GM19099 (cell line): ENCODE data around the gene SORCS1.

Experiments
- POLR2A ChIP-seq: IDR thresholded peaks from 3 replicates; pipeline ENCODE4 v1.6.1; 2011; ENCODE audit warnings: low read depth; ENCODE audit not compliant: insufficient read length; ENCODE audit errors: extremely low read depth

Gene SORCS1

GRCh38 chr10:106920538-106920937, 244.0 kb downstream of the SORCS1 start:
- TF ChIP-seq POLR2A = no peak

- no peak for TF ChIP-seq POLR2A
These were observed 244.6 kb downstream of the SORCS1 start for GRCh38 chr10:106919871-106920282.

- no peak for TF ChIP-seq POLR2A
These were observed 247.0 kb downstream of the SORCS1 start for GRCh38 chr10:106917452-106918055.

- TF ChIP-seq POLR2A = no peak
These were observed 250.5 kb downstream of the SORCS1 start for GRCh38 chr10:106914016-106914415.

GRCh38 chr10:106913348-106913747, 251.2 kb downstream of the SORCS1 start:
- TF ChIP-seq POLR2A = no peak

- TF ChIP-seq POLR2A = no peak
These were observed 253.4 kb downstream of the SORCS1 start for GRCh38 chr10:106911096-106911495.

- no peak for TF ChIP-seq POLR2A
These were observed 253.8 kb downstream of the SORCS1 start for GRCh38 chr10:106910666-106911065.

- no peak for TF ChIP-seq POLR2A
These were observed 256.3 kb downstream of the SORCS1 start for GRCh38 chr10:106908225-106908624.

GRCh38 chr10:106904209-106904608, 260.3 kb downstream of the SORCS1 start:
- TF ChIP-seq POLR2A = no peak

GRCh38 chr10:106903180-106903579, 261.3 kb downstream of the SORCS1 start:
- no peak for TF ChIP-seq POLR2A

- TF ChIP-seq POLR2A = no peak
These were observed 264.4 kb downstream of the SORCS1 start for GRCh38 chr10:106900016-106900652.

GRCh38 chr10:106898446-106898845, 266.1 kb downstream of the SORCS1 start:
- TF ChIP-seq POLR2A = no peak

- no peak for TF ChIP-seq POLR2A
These were observed 266.8 kb downstream of the SORCS1 start for GRCh38 chr10:106897719-106898118.

GRCh38 chr10:106894692-106895091, 269.8 kb downstream of the SORCS1 start:
- TF ChIP-seq POLR2A = no peak

- TF ChIP-seq POLR2A = no peak
These were observed 286.9 kb downstream of the SORCS1 start for GRCh38 chr10:106877574-106877973.

GRCh38 chr10:106874604-106874889, 290.0 kb downstream of the SORCS1 start:
- no peak for TF ChIP-seq POLR2A

- no peak for TF ChIP-seq POLR2A
These were observed 290.5 kb downstream of the SORCS1 start for GRCh38 chr10:106873770-106874603.

- TF ChIP-seq POLR2A = no peak
These were observed 292.3 kb downstream of the SORCS1 start for GRCh38 chr10:106872176-106872575.
